ENCODE results near the gene SLC38A10. TPM values are rescaled to one million over a fixed set of nuclear protein-coding genes. Genes with fewer than 3 reads are reported as not detected.
A peak's percentile ranks its signal among the peaks of the same experiment; 100 is the strongest.

SLC38A10 gene
- total and polyA plus RNA-seq, 2 of the 13 experiments (the other 11 are each of a cell fraction or from before 2014, with no cell fraction given): 23.4 to 55.8 TPM

- TF ChIP-seq BATF2 (CRISPR knock-in tag; IDR thresholded peaks at IDR 0.05): no peak
- no peak for TF ChIP-seq MAFK (conservative IDR thresholded peaks at IDR 0.05 in 1 of 2, IDR thresholded peaks at IDR 0.05 in 1 of 2; ENCODE audit: low read length in 2 of 2)
- no peak for TF ChIP-seq ZBTB44 (CRISPR knock-in tag; IDR thresholded peaks at IDR 0.05)
- TF ChIP-seq MXD3 (CRISPR knock-in tag; IDR thresholded peaks at IDR 0.05): no peak
- TF ChIP-seq CSRNP1 (CRISPR knock-in tag; IDR thresholded peaks at IDR 0.05): no peak
- 0 out of 2 replicates have a peak, but pooled peaks have one; percentile 56 for TF ChIP-seq GLI4 (CRISPR knock-in tag; IDR thresholded peaks at IDR 0.05; ENCODE audit: borderline replicate concordance)
- no peak for TF ChIP-seq ZNF232 (CRISPR knock-in tag; IDR thresholded peaks at IDR 0.05; ENCODE audit: borderline replicate concordance)
- TF ChIP-seq SMAD1 (CRISPR knock-in tag; IDR thresholded peaks at IDR 0.05; ENCODE audit: borderline replicate concordance, low read depth): no peak
- no peak for TF ChIP-seq CEBPZ (IDR thresholded peaks at IDR 0.05; ENCODE audit: low read length)
- TF ChIP-seq ZNF276 (CRISPR knock-in tag; IDR thresholded peaks at IDR 0.05; ENCODE audit: low read depth): 0 out of 2 replicates have a peak, but pooled peaks have one; percentile 25
- TF ChIP-seq KLF6 (CRISPR knock-in tag; IDR thresholded peaks at IDR 0.05): no peak
- TF ChIP-seq RERE (CRISPR knock-in tag; IDR thresholded peaks at IDR 0.05; ENCODE audit: low read depth): no peak
- TF ChIP-seq ZFP36L1 (CRISPR knock-in tag; IDR thresholded peaks at IDR 0.05): no peak
- TF ChIP-seq RXRA (CRISPR knock-in tag; IDR thresholded peaks at IDR 0.05): 0 out of 2 replicates have a peak, but pooled peaks have one; percentile 11
Measured at GRCh38 chr17:81238490-81238814, 56.7 kb downstream of the SLC38A10 start (continued).

Measured in HepG2 (cell line).